NCI-H345 treated with DMSO at 0.1 percent for 48 hours (cell line): Measurements from ENCODE around the gene VGLL4.
"Not testable (repeated sequence)": the region's sequence is repeated elsewhere in the genome, so short reads cannot be mapped to it uniquely, and the experiment has no call there.

ENCODE experiments used
- DNase-seq: peaks from one replicate; lab custom pipeline; 2025; ENCODE audit not compliant: unreplicated experiment; lab: John Stamatoyannopoulos, UW

Gene VGLL4

DNA sequence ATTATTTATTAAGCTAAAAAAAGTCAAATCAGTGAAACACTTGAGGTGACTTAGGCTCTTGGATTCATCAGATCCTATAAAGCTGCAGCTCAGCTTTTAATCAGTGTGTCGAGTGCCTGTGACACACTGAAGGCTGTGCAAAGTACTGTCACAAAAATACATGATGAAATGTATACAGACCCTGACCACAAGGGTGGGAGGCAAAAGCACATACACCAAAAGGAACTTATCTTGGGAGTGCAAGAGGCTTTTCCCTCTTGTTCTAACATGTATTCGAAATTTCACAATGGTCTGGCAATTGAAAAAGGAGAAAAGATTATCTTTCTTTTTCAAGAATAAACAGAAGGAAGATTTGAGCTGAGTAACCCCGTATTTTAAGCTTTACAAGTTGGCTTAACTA lies 35.9 kb downstream of the VGLL4 start:
- no peak for DNase-seq

DNA sequence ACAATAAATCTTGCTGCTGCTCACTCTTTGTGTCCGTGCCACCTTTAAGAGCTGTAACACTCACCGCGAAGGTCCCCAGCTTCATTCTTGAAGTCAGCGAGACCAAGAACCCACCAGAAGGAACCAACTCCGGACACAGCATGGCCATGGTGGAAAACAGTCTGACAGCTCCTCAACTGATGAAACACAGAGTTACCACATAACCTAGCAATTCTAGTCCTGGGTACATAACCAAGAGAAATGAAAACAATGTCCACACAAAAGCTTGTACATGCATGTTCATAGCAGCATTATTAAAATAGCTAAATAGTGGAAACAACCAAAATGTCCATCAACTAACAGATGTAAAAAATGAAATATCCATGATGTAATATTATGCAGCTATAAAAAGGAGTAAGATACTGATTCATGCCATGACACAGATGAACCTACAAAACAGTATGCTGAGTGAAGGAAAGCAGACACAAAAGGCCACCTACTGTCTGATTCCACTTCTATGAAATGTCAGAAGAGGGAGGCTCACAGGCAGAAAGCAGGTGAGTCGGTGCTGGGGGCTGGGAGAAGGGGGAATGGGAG lies 36.8 kb downstream of the VGLL4 start:
- DNase-seq: no peak

DNA sequence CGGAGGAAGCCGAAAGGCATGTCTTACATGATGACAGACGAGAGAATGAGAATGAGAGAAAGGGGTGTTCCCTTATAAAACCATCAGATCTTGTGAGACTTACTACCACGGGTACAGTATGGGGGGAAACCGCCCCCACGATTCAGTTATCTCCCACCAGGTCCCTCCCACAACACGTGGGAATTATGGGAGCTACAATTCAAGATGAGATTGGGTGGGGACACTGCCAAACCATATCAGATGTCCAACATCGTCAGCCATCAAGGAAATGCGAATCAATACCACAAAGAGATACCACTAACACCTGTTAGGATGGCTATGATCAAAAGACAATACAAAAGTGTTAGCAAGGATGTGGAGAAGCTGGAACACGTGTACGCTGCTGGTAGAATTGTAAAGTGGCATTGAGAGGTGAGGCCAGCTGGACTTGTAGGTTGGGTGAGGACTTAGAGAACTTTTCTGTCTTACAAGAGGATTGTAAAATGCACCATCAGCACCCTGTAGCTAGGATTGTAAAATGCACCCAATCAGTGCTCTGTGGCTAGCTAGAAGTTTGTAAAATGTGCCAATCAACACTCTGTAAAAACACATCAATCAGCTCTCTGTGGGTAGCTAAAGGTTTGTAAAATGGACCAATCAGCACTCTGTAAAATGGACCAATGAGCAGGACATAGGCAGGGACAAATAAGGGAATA lies 37.5 kb downstream of the VGLL4 start:
- DNase-seq: no peak

DNA sequence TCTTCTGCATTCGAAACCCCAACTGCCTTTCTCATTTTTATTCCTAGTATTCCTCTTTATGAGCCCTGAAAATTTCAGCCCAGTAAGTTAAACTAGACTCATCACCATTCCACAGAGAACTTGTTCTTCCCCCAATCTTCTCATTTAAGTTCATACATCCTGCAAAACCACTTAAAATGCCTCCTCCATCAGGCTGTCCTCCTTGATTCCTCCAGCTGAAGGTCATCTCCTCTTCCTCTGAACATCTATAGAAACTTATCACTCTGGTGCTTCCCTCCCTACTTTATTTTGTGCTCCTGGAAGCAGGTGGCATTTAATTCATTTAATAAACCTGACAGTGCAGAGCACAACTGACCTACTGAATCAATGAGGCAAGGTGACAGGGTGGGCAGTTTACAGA lies 38.3 kb downstream of the VGLL4 start:
- DNase-seq: no peak

DNA sequence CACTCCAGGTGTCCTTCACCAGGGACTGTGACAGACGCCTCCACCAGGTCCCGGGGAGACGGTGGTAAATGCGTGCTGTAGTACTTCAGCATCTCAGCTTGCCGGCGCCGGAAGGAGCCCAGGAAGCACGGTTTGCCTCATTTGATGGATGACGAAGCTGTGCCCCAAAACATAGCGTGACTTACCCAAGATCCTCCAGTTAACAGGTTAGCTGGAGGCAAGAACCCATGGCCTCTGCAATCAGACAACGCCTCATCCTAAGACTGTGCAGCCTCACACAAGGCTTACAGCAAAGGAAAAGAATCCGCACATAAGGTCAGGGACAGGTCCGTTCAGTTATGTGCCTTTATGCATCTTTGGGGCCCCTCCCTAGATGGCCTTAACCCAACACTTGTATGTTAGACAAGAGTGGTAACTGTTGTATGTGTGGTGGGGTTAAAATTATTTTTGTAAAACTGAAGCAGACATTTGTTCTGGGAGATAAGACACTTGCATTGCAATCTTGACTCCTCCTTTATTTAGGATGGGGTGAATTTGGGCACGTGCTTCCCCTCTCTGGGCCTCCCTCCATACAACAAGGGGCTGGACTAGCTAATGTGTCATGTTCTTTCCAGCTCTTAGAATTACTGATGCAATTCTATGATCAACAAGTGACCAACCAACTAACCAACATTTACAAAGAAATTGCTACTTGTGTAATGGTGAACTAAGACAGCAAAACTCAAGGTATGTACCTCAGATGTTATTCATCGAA lies 39.4 kb downstream of the VGLL4 start:
- DNase-seq: no peak

DNA sequence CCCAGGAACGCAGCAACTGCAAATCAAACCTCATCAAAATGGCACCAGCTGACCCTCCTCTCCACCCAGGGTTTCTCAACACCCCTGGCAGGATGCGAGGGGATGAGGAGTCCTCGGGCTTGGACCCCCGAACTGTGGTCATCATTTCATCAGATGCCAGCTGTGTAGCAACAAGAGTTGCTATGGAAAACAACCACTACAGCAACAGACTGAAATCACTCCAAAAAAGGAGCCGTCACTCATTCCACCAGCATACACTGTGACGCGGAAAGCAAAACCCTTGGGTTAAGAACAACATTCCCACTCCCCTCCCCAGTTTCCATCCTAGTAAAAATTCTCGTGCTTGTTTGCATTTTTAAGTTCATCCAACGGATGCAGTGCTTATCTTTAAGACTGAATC lies 40.1 kb downstream of the VGLL4 start:
- no peak for DNase-seq

DNA sequence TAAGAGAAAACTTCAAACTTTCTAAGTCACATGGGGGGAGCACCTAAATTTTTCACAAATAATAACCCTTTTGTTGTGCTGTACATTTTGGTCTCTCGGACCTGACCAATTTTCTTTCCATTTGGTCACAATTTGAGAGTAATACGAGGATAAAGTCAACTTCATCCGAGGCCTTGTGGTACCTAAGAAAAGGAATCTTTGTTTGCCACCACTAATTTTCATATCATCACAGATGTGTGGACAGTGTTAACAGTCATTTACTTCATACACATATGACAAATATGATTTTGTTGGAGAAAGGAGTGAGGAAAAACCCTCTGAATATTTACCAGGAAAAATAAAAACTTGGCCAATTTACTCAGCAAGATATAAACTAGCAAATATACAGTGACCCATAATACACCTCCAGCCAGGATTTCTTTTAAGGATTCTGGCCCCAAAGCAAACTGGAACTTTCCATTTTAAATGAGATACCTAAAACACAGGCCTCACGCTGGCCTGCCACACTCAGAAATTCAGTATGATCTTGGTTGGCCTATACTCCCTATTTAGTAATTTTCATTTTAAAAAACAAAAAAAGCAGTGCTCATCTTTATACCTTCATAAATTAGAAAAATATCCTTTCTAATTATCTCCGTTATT lies 40.7 kb downstream of the VGLL4 start:
- DNase-seq: no peak

DNA sequence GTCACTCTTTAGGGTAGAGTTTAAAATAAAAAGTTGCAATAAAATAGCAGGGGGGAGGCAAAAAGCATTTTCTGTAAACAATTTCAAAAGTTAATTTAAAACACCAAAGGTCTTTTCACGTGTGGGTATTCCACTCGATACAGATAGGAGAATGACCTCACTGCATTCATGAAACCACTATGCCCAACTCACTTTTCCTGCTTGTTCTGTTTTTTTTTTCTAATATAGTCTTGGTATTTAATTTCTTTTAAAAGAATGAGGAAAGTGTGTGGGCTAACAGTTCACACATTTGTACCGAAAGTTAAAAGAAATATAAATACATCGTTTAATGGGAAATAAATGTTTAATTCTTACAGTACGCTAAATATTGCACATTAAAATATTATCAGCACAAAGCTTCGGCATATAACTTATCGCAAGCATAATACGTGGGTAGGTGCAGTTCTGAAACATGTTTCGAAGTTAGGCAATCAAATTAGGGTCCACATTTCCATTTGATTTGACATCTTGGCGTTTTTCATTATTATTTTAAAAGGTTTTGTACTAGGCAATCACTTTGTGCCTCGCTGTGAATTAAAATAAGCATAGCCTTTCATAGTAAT lies 41.4 kb downstream of the VGLL4 start:
- DNase-seq: no peak

DNA sequence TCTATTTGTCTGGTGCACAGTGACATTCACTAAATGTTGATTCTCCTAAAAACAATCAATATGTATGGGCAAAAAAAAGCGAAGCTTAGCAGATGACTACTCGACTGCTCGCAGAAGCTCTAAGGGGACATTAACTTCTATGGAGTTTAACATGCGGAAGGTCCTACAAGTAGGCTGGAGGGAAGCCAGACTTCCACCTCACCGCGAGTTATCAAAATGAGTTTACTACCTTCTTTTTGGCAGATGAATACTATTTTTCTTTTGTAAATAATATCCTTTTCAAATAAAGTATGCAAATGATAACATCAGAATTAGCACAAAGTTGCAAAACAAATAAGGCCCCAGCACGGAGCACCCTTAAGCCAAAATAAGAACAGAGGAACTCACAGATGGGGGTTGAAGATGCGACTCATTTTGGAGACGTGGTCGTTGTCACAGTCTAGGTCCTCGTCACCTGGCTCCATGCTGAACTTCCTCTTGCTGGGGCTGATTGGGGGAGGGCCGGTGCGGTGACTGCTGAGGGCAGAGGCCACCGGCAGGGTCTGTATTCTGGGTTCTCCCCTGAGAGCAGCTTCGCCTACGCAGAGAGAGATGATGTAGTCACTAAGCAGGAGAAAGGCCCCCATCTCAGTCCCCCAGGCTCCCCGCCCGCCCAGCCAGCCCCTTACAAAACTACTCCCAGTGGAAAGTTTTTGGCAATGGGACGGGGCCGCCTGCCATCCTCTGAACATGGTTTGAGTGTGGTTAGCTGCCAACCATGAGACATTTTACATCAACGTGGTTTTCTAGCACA lies 42.1 kb downstream of the VGLL4 start:
- no peak for DNase-seq

DNA sequence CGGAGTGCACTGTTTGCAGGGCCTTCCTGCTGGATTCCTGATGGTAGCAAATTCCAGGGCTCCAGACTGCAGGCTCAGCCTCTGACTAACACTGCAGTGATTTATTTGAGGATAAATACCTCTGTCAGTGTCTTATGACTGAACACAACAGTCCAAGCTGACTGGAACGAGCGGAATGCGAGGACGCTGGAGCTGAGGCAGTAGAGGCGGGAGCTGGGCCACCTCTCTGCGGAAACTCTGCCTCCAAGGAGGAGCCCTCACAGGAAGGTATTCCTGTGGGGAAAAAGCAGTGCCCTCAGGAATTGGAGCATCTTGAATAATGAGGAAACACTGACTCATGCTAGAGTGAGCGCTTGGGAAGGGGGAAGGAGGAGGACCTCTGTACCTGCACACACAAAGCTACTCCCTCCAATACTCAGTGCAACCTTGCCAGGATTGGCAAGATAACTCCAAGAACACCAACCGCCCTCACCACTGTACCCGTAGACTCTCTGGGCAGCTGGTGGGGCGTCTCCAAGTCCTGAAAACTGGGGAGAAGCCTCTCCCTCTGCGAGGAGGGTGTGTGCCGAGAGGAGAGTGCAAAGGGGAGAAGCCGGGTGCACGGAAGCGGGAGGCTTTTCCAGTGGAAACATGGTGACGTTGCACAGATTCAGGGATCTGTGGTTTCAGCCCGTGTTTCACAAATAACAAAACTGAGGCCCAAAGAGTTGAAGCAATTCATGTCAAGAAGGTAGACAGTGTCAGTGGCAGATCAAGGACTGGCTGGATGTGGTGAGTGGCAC lies 43.0 kb downstream of the VGLL4 start:
- DNase-seq: no peak

DNA sequence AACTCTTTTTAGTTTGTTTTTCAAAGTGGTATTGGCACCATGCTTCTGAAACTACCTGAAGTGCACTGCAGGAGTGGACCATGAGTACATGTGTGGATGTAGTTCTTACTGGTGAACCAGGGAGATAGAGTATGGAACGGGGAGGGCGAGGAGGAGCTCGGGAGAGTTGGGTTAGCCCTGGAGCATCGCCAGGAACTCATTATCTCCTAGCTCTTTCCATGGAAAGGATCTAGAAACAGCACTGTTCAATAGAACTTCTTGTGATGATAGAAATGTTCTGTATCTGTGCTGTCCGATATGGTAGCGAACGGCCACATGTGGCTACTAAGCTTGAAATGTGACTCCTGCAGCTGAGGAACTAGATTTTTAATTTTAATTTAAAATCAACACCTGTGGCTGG lies 47.3 kb downstream of the VGLL4 start:
- peak; percentile 18 for DNase-seq

DNA sequence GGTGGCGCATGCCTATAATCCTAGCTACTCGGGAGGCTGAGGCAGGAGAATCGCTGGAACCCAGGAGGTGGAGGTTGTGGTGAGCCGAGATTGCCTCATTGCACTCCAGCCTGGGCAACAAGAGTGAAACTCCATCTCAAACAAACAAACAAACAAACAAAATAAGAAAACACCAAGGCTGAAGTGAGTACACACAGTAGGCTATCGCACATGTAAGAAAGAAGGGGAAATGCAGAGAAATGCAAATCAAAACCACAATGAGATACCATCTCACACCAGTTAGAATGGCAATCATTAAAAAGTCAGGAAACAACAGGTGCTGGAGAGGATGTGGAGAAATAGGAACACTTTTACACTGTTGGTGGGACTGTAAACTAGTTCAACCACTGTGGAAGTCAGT lies 48.7 kb downstream of the VGLL4 start:
- DNase-seq: not testable (repeated sequence)

DNA sequence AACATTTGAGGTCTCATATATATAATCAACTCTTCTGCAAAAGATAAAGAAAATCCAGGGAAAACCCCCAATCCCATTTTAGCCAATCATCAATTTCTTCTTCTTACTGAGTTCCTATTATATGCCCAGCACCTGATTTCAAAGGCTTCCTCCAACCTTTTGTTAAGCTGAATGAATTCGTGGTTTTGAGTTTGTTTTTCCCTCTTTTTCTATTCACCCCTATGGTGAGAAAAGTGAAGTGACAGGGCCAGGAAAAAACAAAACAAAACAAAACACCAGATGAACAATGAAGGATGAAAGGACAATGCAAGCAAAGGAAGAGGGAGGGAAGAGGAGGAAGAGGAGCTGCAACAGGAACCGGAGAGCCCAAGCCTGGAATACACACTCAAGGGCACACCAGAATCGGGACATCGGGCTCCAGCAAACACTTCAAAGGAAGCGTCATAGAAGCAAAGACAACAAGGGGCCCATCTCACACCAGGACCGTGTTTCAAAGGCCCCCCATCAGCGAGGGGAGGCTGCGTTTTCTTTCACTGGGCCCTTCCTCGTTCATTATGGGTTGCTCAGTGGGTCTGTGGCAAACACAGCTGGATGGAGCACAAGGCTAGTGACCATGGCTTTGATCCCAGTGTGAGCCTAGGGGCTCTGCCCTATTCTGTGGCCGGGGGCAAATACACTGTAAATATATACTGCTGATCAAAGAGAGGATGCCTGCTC lies 50.2 kb downstream of the VGLL4 start:
- DNase-seq: no peak

DNA sequence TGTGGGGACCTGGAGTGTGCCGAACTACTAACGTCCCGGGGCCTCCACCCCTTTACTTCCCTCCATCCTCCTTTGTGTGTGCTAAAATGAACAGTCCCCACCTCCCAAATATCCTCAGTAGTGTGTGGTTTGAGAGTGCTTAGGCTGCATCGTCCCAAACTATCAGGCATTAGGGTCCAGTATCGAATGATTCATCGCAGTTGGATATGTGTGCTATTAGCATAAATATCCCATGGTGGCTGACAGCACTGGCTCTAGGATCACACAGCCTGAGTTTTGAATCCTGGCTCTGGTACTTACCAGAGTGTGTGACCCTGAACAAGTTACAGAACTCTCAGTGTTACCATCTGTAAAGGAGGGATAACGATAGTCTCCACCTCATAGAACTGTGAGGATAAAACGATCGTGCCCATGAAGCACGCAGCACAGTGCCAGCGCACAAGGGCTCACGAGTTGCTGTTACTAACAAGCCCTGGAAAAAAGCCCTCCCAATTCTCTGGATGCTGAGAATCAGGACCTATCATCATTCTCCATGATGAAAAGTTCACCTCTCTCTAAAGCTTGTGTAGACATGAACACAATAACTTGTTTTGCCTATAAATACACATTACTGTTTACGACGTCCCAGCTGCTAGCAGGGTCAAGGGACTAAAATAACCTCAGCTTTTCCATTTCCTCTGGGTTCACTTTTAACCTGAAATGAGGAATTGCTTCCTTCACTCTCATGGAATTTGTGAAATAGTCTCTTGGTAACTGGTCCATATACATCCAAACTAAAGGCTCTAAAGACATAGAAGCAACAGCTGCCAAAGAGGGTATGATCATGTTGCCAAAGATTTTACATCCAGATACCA lies 51.0 kb downstream of the VGLL4 start:
- DNase-seq: no peak

DNA sequence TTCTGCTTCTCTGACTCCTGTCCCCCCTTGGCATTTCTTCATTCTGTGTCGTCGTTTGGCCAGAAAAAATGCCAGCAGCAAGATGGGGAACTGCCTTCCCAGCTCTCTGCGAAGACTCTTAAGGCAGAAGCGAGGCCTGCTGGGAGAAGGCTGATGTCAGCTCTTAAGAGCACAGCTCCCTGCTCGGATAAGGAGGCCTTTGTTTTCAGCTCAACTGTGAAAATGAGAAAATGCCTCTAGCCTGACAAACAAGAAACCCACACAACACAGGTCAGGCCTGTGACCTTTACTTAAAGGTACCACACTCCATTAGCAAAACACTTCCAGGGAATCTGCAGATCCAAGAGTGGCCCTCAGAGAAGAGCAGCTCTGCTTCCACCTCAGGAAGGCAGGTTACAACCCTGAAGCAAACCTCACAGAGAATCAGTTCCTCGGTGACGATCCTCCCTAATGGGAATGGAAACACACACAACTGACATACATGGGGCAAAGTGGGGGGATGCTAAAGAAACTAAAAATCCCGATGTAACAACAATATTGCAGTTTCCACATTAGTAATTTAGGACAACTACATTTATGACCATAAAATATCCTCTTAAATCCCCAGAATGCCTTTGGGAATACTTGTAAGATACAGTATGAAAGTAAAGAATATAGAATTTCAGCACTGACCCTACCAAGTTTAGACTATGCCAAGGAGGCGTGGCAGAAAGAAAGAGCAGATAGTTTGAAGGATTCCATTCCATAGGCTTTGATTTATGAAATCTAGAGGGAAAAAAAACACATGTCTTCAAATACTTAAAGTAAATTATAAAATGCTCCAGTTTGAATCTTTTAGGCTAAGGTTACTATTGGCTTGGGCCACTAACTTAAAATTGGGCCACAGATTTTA lies 52.1 kb downstream of the VGLL4 start:
- DNase-seq: no peak

DNA sequence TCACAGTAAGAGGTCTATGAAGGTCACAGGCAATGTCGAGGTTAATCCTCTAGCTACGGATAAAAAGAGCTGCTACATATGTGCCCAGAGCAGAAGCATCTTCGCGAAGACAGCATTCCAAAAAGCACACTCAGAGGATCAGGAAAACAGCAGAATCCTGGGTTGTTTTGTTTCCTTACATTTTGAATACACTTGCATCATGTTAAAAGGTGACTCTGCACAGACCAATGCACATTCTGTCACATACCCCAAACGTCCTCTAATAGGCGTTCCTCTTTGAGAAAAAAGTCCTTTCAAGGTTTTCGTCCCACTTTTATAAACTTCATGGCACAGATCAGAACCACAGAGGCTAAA lies 52.7 kb downstream of the VGLL4 start:
- DNase-seq: no peak

DNA sequence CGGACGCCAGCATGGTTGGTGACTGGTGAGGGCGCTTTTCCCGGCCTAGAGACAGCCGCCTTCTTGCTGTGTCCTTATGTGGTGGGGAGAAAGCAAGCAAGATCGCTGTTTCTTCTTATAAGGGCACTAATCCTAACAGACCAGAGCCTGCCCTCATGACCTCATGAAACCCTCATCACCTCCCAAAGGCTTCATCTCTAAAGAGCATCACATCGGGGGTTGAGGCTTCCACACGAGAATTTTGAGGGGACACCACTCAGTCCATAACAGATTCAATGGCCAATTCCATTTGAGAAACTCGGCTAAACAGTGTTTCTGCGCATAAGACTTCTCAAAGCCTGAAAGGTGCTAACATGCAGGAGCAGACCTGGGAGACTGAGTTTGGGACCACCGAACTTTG lies 54.0 kb downstream of the VGLL4 start:
- DNase-seq: no peak

DNA sequence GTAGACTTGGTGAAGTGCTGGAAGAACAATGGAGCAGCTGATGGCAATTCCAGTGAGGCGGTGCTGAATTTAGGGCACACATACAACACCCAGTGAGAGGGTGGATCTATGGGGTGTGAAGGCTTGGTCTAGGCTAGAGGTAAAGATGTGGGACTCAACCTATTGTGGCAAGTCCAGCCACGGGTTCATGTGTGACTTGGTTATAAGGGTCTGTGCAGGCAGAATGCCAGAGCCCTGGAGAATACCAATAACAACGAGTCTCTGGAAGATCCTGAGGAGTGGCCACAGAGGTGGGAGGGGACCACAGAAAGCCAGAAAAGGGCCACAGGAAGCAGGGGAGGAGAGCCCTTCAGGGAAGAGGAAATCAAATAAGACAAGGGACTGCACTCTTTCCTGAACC lies 55.0 kb downstream of the VGLL4 start:
- no peak for DNase-seq
